Loucy (cell line): ENCODE measurements around the gene HECA.

ENCODE experiments used
- H2AFZ ChIP-seq: fragments of 200-600 bp; sonication (generic); 2 replicates; pipeline ENCODE4 v1.6.0; 2016; ENCODE audit warnings: antibody characterized with exemption, mild to moderate bottlenecking, low read length, moderate library complexity
- H3F3A ChIP-seq: fragments of 200-600 bp; 2 replicates; pipeline ENCODE4 v1.6.0; 2016; ENCODE audit warnings: antibody characterized with exemption, low read depth, mild to moderate bottlenecking
- H3K27me3 ChIP-seq: fragments of 200-600 bp; sonication (generic); 2 replicates; pipeline ENCODE4 v1.6.1; 2014; ENCODE audit warnings: low read length, mild to moderate bottlenecking; ENCODE audit not compliant: insufficient read depth, poor library complexity, severe bottlenecking
- H3K36me3 ChIP-seq: fragments of 200-600 bp; sonication (generic); 2 replicates; pipeline ENCODE4 v1.6.1; 2016; ENCODE audit warnings: low read length; ENCODE audit not compliant: insufficient read depth
- H3K4me1 ChIP-seq: fragments of 200-600 bp; sonication (generic); 2 replicates; pipeline ENCODE4 v1.5.1; 2014; ENCODE audit warnings: low read length, mild to moderate bottlenecking; ENCODE audit not compliant: insufficient read depth, poor library complexity, severe bottlenecking
- H3K4me2 ChIP-seq: fragments of 200-600 bp; sonication (generic); 2 replicates; pipeline ENCODE4 v1.6.0; 2014; ENCODE audit warnings: antibody characterized with exemption, low read length, low read depth, mild to moderate bottlenecking; ENCODE audit not compliant: poor library complexity, severe bottlenecking
- H3K4me3 ChIP-seq: fragments of 200-600 bp; sonication (generic); 2 replicates; pipeline ENCODE4 v1.5.1; 2014; ENCODE audit warnings: low read length, mild to moderate bottlenecking, mixed read lengths; ENCODE audit not compliant: poor library complexity, severe bottlenecking
- H3K79me2 ChIP-seq: fragments of 200-600 bp; sonication (generic); 2 replicates; pipeline ENCODE4 v1.6.1; 2014; ENCODE audit warnings: low read length; ENCODE audit not compliant: insufficient read depth
- H3K9ac ChIP-seq: fragments of 200-600 bp; sonication (generic); 2 replicates; pipeline ENCODE4 v1.6.0; 2014; ENCODE audit warnings: mild to moderate bottlenecking, low read depth, low read length, moderate library complexity; ENCODE audit not compliant: poor library complexity, severe bottlenecking
- H3K9me2 ChIP-seq: fragments of 200-600 bp; sonication (generic); replicated peaks from 2 replicates; pipeline ENCODE4 v1.6.1; 2016; ENCODE audit warnings: low read depth, low read length, mixed read lengths
- H3K9me3 ChIP-seq: fragments of 200-600 bp; sonication (generic); 2 replicates; pipeline ENCODE4 v1.6.1; 2014; ENCODE audit warnings: mild to moderate bottlenecking, antibody characterized with exemption, low read length, low read depth; ENCODE audit not compliant: insufficient read depth
- H4K20me1 ChIP-seq: fragments of 200-600 bp; sonication (generic); 2 replicates; pipeline ENCODE4 v1.6.0; 2014; ENCODE audit warnings: antibody characterized with exemption, low read length, mild to moderate bottlenecking; ENCODE audit not compliant: insufficient read depth, poor library complexity, severe bottlenecking
- EZH2phosphoT487 ChIP-seq: fragments of 200-600 bp; IDR thresholded peaks from 2 replicates; pipeline ENCODE4 v1.6.1; 2018; ENCODE audit warnings: antibody characterized with exemption, mild to moderate bottlenecking, moderate library complexity, borderline replicate concordance
- TF ChIP-seq, protein P1 (sequence below): fragments of 200-600 bp; sonication (generic); conservative IDR thresholded peaks from 2 replicates; pipeline ENCODE4 v1.5.1; 2014; ENCODE audit warnings: mild to moderate bottlenecking, antibody characterized with exemption, low read length

HECA gene

GRCh38 chr6:139148557-139149235, 13.8 kb downstream of the HECA start:
- H3K4me1 ChIP-seq: peaks cover 45% of the 10 kb centered on the region
- H4K20me1 ChIP-seq: peaks cover 21% of the 10 kb centered on the region
- no peak overlapping the region for H2AFZ ChIP-seq
- H3K27me3 ChIP-seq: no peaks in the 10 kb centered on the region
- H3K79me2 ChIP-seq: peaks cover 80% of the 10 kb centered on the region
- no peaks in the 10 kb centered on the region for H3K36me3 ChIP-seq
- no peaks in the 10 kb centered on the region for H3F3A ChIP-seq
- no peak overlapping the region for H3K9ac ChIP-seq
- no peak overlapping the region for H3K4me3 ChIP-seq
- no peaks in the 10 kb centered on the region for H3K9me2 ChIP-seq
- TF ChIP-seq, protein P1, sequence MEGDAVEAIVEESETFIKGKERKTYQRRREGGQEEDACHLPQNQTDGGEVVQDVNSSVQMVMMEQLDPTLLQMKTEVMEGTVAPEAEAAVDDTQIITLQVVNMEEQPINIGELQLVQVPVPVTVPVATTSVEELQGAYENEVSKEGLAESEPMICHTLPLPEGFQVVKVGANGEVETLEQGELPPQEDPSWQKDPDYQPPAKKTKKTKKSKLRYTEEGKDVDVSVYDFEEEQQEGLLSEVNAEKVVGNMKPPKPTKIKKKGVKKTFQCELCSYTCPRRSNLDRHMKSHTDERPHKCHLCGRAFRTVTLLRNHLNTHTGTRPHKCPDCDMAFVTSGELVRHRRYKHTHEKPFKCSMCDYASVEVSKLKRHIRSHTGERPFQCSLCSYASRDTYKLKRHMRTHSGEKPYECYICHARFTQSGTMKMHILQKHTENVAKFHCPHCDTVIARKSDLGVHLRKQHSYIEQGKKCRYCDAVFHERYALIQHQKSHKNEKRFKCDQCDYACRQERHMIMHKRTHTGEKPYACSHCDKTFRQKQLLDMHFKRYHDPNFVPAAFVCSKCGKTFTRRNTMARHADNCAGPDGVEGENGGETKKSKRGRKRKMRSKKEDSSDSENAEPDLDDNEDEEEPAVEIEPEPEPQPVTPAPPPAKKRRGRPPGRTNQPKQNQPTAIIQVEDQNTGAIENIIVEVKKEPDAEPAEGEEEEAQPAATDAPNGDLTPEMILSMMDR: no peak
- no peak overlapping the region for H3K4me2 ChIP-seq
- H3K9me3 ChIP-seq: no peaks in the 10 kb centered on the region

DNA sequence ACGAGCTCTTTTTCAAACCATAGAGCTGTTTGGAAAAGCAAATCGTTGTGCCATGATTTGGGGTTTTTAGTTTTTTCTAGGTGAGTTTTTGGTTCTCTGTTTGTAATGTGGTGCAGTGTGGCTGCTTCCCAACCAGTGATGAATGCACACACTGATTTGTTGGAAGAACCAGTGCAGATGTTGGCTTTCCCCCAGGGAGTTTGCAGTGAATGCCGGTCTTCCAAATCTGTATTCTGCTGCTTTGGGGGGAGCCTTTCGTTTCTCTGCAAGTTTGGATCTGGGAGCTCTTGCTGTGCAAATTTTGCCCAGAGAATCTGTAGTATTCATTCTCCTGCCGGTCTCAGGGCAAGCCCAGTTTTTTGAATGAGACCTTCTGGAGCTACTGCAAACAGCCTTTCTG, 14.5 kb downstream of the HECA start:
- TF ChIP-seq, protein P1: no peak
- TF ChIP-seq EZH2phosphoT487: no peak
- H3K36me3 ChIP-seq: no peaks in the 10 kb centered on the region
- no peak overlapping the region for H3K9ac ChIP-seq
- H3K9me2 ChIP-seq: no peaks in the 10 kb centered on the region
- peaks cover 78% of the 10 kb centered on the region for H3K79me2 ChIP-seq
- H3K9me3 ChIP-seq: no peaks in the 10 kb centered on the region
- H3K4me3 ChIP-seq: no peak overlapping the region
- peaks cover 41% of the 10 kb centered on the region for H3K4me1 ChIP-seq
- no peaks in the 10 kb centered on the region for H3K27me3 ChIP-seq
- no peaks in the 10 kb centered on the region for H3F3A ChIP-seq
- H2AFZ ChIP-seq: no peak overlapping the region
- H3K4me2 ChIP-seq: no peak overlapping the region
- peaks cover 14% of the 10 kb centered on the region for H4K20me1 ChIP-seq

- no peak overlapping the region for H3K4me2 ChIP-seq
- H3K79me2 ChIP-seq: peaks cover 80% of the 10 kb centered on the region
- H3K9ac ChIP-seq: no peak overlapping the region
- no peaks in the 10 kb centered on the region for H3K9me2 ChIP-seq
- no peak overlapping the region for H2AFZ ChIP-seq
- peaks cover 9% of the 10 kb centered on the region for H4K20me1 ChIP-seq
- TF ChIP-seq EZH2phosphoT487: no peak
- TF ChIP-seq, protein P1: no peak
- no peaks in the 10 kb centered on the region for H3K9me3 ChIP-seq
- H3F3A ChIP-seq: no peaks in the 10 kb centered on the region
- H3K27me3 ChIP-seq: no peaks in the 10 kb centered on the region
- H3K4me3 ChIP-seq: no peak overlapping the region
- H3K36me3 ChIP-seq: no peaks in the 10 kb centered on the region
- H3K4me1 ChIP-seq: peaks cover 31% of the 10 kb centered on the region
These were observed 16.0 kb downstream of the HECA start for GRCh38 chr6:139150920-139151319.
